Breast epithelium (tissue), 3 donors: Measurements from ENCODE around the gene SCAMP5.

ENCODE experiments used
- CTCF ChIP-seq, 3 donors: fragments of 450-650 bp; IDR thresholded peaks; one replicate each; pipeline ENCODE4 v1.5.1; 2016 to 2017; ENCODE audit warnings: antibody characterized with exemption in 3 of 3, mild to moderate bottlenecking in 3 of 3, moderate library complexity in 3 of 3
- POLR2A ChIP-seq: fragments of 450-650 bp; IDR thresholded peaks from one replicate; pipeline ENCODE4 v1.6.1; 2016; ENCODE audit warnings: antibody characterized with exemption, mild to moderate bottlenecking, moderate library complexity

DNA sequence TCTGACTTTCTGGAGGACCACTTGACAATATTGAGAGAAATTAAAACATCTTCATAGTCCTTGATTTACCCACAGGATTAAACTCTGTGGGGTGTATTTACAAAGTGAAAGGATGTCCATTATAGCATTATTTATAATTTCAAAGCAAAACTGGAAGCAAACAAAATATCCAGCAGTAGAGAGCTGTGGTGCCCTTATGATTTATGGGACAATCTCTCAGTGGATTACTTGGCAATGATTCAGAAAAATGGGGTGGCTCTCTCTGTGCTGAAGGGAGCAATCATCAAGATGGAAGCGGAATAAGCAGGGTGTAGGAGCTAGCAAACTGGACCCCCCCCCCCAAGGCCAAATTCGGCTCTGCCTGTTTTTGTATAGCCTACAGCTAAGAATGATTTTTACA, 37.0 kb downstream of the SCAMP5 start:
- no peak for TF ChIP-seq CTCF (IDR thresholded peaks at IDR 0.05)
- TF ChIP-seq POLR2A = no peak
